ENCODE data around the gene ABHD4.
"Not testable (repeated sequence)": the region's sequence is repeated elsewhere in the genome, so short reads cannot be mapped to it uniquely, and the experiment has no call there.

Gene ABHD4

GRCh38 chr14:22561661-22562579 lies 36.2 kb upstream of the ABHD4 start:
- no peak for DNase-seq

GRCh38 chr14:22563987-22564386 lies 34.1 kb upstream of the ABHD4 start:
- no peak for DNase-seq

- DNase-seq: no peak
Observed at GRCh38 chr14:22564463-22564862, 33.6 kb upstream of the ABHD4 start.

GRCh38 chr14:22565391-22565945 lies 32.6 kb upstream of the ABHD4 start:
- DNase-seq: no peak

- not testable (repeated sequence) for DNase-seq
Observed at GRCh38 chr14:22566266-22566665, 31.8 kb upstream of the ABHD4 start.

- no peak for DNase-seq
Observed at GRCh38 chr14:22566845-22567244, 31.3 kb upstream of the ABHD4 start.

- no peak for DNase-seq
Observed at GRCh38 chr14:22567437-22567836, 30.7 kb upstream of the ABHD4 start.

GRCh38 chr14:22569106-22569736 lies 28.9 kb upstream of the ABHD4 start:
- no peak for DNase-seq

- DNase-seq: no peak
Observed at GRCh38 chr14:22569737-22570131, 28.4 kb upstream of the ABHD4 start.

GRCh38 chr14:22570132-22570949 lies 27.8 kb upstream of the ABHD4 start:
- DNase-seq: peak; percentile 76

GRCh38 chr14:22572562-22573058 lies 25.5 kb upstream of the ABHD4 start:
- DNase-seq: no peak

- no peak for DNase-seq
Observed at GRCh38 chr14:22573804-22574203, 24.3 kb upstream of the ABHD4 start.

- no peak for DNase-seq
Observed at GRCh38 chr14:22577334-22577908, 20.7 kb upstream of the ABHD4 start.

- no peak for DNase-seq
Observed at GRCh38 chr14:22579236-22579635, 18.9 kb upstream of the ABHD4 start.

GRCh38 chr14:22579881-22580280 lies 18.2 kb upstream of the ABHD4 start:
- DNase-seq: no peak

- no peak for DNase-seq
Observed at GRCh38 chr14:22580625-22581024, 17.5 kb upstream of the ABHD4 start.

- DNase-seq: no peak
Observed at GRCh38 chr14:22583994-22584393, 14.1 kb upstream of the ABHD4 start.

- no peak for DNase-seq
Observed at GRCh38 chr14:22587247-22587646, 10.9 kb upstream of the ABHD4 start.

GRCh38 chr14:22587677-22588422 lies 10.2 kb upstream of the ABHD4 start:
- peak; percentile 38 for DNase-seq

GRCh38 chr14:22588526-22589095 lies 9.5 kb upstream of the ABHD4 start:
- no peak for DNase-seq

- peak; percentile 97 for DNase-seq
Observed at GRCh38 chr14:22589096-22589839, 8.8 kb upstream of the ABHD4 start, which contains the start of gene DAD1. Gene DAD1, minus strand, starts transcription at chr14:22589224. Its CDS starts 67 bp downstream, at chr14:22589157.
